HL-60 (cell line): ENCODE data around the gene AKR1C4.

Source experiments
- GABPA ChIP-seq: IDR thresholded peaks from 2 replicates; pipeline ENCODE4 v1.6.1; 2012; ENCODE audit warnings: low read depth
- POLR2AphosphoS5 ChIP-seq: IDR thresholded peaks from 2 replicates; pipeline ENCODE4 v1.6.1; 2012; ENCODE audit warnings: low read depth
- SPI1 ChIP-seq: IDR thresholded peaks from 2 replicates; pipeline ENCODE4 v1.6.1; 2012; ENCODE audit warnings: low read depth, mild to moderate bottlenecking, borderline replicate concordance
- TF ChIP-seq, protein P1 (sequence below): IDR thresholded peaks from one replicate; pipeline ENCODE4 v1.5.1; 2011; ENCODE audit warnings: low read length, control low read depth, inconsistent platforms; ENCODE audit not compliant: insufficient read depth
- TF ChIP-seq, protein P2 (sequence below): IDR thresholded peaks from 2 replicates; pipeline ENCODE4 v1.6.1; 2012; ENCODE audit warnings: low read depth; ENCODE audit not compliant: insufficient replicate concordance

DNA sequence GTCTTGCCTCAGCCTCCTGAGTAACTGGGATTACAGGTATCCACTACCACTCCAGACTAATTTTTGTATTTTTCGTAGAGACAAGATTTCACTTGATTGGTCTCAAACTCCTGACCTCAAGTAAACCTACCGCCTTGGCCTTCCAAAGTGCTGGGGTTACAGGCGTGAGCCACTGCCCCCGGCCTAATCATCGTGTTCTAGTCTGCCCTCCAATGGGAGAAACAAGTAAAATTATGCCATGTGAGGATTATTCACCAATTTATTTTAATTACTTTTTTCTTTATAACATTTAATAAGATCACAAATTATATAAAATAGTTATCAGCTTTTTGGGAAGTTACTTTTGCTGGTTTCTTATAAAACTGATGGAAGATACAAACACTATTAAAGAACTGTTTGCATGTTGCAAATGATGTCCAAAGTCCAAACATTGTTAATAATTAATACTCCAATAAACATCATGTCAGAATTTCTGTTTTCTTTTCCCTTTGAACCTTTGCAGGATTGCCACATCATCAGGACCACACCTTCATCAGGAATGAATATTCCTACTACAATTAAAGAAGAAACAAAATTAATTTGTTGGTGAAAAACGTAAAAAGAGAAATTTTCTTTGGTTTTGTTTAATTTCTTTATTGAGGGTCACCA, 786 bp upstream of the AKR1C4 start:
- TF ChIP-seq GABPA = no peak
- TF ChIP-seq SPI1 = no peak
- TF ChIP-seq, protein P1, sequence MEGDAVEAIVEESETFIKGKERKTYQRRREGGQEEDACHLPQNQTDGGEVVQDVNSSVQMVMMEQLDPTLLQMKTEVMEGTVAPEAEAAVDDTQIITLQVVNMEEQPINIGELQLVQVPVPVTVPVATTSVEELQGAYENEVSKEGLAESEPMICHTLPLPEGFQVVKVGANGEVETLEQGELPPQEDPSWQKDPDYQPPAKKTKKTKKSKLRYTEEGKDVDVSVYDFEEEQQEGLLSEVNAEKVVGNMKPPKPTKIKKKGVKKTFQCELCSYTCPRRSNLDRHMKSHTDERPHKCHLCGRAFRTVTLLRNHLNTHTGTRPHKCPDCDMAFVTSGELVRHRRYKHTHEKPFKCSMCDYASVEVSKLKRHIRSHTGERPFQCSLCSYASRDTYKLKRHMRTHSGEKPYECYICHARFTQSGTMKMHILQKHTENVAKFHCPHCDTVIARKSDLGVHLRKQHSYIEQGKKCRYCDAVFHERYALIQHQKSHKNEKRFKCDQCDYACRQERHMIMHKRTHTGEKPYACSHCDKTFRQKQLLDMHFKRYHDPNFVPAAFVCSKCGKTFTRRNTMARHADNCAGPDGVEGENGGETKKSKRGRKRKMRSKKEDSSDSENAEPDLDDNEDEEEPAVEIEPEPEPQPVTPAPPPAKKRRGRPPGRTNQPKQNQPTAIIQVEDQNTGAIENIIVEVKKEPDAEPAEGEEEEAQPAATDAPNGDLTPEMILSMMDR = no peak
- TF ChIP-seq POLR2AphosphoS5 = no peak
- TF ChIP-seq, protein P2, sequence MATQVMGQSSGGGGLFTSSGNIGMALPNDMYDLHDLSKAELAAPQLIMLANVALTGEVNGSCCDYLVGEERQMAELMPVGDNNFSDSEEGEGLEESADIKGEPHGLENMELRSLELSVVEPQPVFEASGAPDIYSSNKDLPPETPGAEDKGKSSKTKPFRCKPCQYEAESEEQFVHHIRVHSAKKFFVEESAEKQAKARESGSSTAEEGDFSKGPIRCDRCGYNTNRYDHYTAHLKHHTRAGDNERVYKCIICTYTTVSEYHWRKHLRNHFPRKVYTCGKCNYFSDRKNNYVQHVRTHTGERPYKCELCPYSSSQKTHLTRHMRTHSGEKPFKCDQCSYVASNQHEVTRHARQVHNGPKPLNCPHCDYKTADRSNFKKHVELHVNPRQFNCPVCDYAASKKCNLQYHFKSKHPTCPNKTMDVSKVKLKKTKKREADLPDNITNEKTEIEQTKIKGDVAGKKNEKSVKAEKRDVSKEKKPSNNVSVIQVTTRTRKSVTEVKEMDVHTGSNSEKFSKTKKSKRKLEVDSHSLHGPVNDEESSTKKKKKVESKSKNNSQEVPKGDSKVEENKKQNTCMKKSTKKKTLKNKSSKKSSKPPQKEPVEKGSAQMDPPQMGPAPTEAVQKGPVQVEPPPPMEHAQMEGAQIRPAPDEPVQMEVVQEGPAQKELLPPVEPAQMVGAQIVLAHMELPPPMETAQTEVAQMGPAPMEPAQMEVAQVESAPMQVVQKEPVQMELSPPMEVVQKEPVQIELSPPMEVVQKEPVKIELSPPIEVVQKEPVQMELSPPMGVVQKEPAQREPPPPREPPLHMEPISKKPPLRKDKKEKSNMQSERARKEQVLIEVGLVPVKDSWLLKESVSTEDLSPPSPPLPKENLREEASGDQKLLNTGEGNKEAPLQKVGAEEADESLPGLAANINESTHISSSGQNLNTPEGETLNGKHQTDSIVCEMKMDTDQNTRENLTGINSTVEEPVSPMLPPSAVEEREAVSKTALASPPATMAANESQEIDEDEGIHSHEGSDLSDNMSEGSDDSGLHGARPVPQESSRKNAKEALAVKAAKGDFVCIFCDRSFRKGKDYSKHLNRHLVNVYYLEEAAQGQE = no peak
